B cell (primary cell): ENCODE measurements around the gene CACNA1D. TPM values are rescaled to one million over a fixed set of nuclear protein-coding genes. Genes with fewer than 3 reads are reported as not detected.

ENCODE experiments used
- ATAC-seq: fragments of 200-7000 bp; cut with Tn5 transposase; one replicate; pipeline ENCODE4 v1.10.0; 2021; ENCODE audit warnings: low read depth, mild to moderate bottlenecking, moderate number of reproducible peaks, moderate library complexity
- CTCF ChIA-PET: fragments of 350-600 bp; sonication (Branson Sonifier 250); formaldehyde crosslinking; loops from one replicate; lab custom pipeline; 2021; ENCODE audit warnings: antibody characterized with exemption, inconsistent platforms; lab: Charles Lee
- POLR2A ChIA-PET: fragments of 350-600 bp; sonication (Branson Sonifier 250); formaldehyde crosslinking; loops from one replicate; lab custom pipeline; 2021; ENCODE audit warnings: antibody characterized with exemption; lab: Charles Lee
- DNase-seq: peaks from one replicate; pipeline ENCODE4 v3.0.0; 2013
- H2AFZ ChIP-seq: 2 replicates; pipeline ENCODE4 v1.6.1; 2012; ENCODE audit warnings: mild to moderate bottlenecking, low read depth, low read length; ENCODE audit not compliant: insufficient read depth, poor library complexity, severe bottlenecking
- H3K27ac ChIP-seq, 2 donors: 1 replicate in 1 of 2; 2 replicates in 1 of 2; pipeline ENCODE4 v1.5.1; 2012 to 2013; ENCODE audit warnings: low read length in 2 of 2, mild to moderate bottlenecking in 2 of 2, moderate library complexity in 1 of 2
- H3K27me3 ChIP-seq, 4 experiments: fragments of 200-600 bp in 1 of 4; sonication (generic) in 1 of 4; replicated peaks in 1 of 4; 1 replicate in 2 of 4; 2 replicates in 2 of 4; pipeline versions ENCODE4 v1.6.1 to v1.7.0; 2013 to 2016; ENCODE audit warnings: low read length in 3 of 4, mild to moderate bottlenecking in 2 of 4, mixed read lengths in 1 of 4, moderate library complexity in 1 of 4; ENCODE audit not compliant: insufficient read depth in 4 of 4, control insufficient read depth in 3 of 4; ENCODE audit errors: control extremely low read depth in 1 of 4
- H3K36me3 ChIP-seq, 2 experiments: replicated peaks in 1 of 2; 1 replicate in 1 of 2; 2 replicates in 1 of 2; pipeline versions ENCODE4 v1.6.1 to v1.7.1; 2013; ENCODE audit warnings: low read length in 1 of 2; ENCODE audit not compliant: insufficient read depth in 2 of 2, control insufficient read depth in 1 of 2; ENCODE audit errors: control extremely low read depth in 1 of 2, extremely low read depth in 1 of 2
- H3K4me1 ChIP-seq, 2 donors: fragments of 200-600 bp in 1 of 2; sonication (generic) in 1 of 2; 1 replicate in 1 of 2; 2 replicates in 1 of 2; pipeline versions ENCODE4 v1.5.1 to v1.6.1; 2013 to 2017; ENCODE audit warnings: low read length in 2 of 2; ENCODE audit not compliant: control insufficient read depth in 2 of 2, insufficient read depth in 2 of 2
- H3K4me2 ChIP-seq: replicated peaks from 2 replicates; pipeline ENCODE3; 2012; ENCODE audit warnings: mild to moderate bottlenecking, low read depth, low read length; ENCODE audit not compliant: poor library complexity, severe bottlenecking
- H3K4me3 ChIP-seq, 5 experiments: fragments of 200-600 bp in 1 of 5; sonication (generic) in 1 of 5; 1 replicate in 3 of 5; 2 replicates in 2 of 5; pipeline versions ENCODE4 v1.5.1 to v1.7.0; 2011 to 2016; ENCODE audit warnings: low read length in 4 of 5, mild to moderate bottlenecking in 4 of 5, low read depth in 2 of 5, control low read depth in 1 of 5, moderate library complexity in 1 of 5; ENCODE audit not compliant: insufficient read depth in 1 of 5; ENCODE audit errors: control extremely low read depth in 1 of 5, extremely low read depth in 1 of 5
- H3K79me2 ChIP-seq: fragments of 200-600 bp; sonication (generic); one replicate; pipeline ENCODE4 v1.6.0; 2016; ENCODE audit warnings: low read length; ENCODE audit not compliant: control insufficient read depth, insufficient read depth
- H3K9ac ChIP-seq: fragments of 200-600 bp; sonication (generic); 2 replicates; pipeline ENCODE4 v1.6.1; 2017; ENCODE audit warnings: mild to moderate bottlenecking, low read length, moderate library complexity
- H3K9me3 ChIP-seq, 3 donors: one replicate each; pipeline versions ENCODE4 v1.6.1 to v1.7.1; 2013; ENCODE audit warnings: low read length in 2 of 3; ENCODE audit not compliant: control insufficient read depth in 2 of 3, insufficient read depth in 1 of 3; ENCODE audit errors: control extremely low read depth in 1 of 3
- H4K20me1 ChIP-seq: 2 replicates; pipeline ENCODE4 v1.6.0; 2012; ENCODE audit warnings: mild to moderate bottlenecking, low read length; ENCODE audit not compliant: insufficient read depth, control insufficient read depth, poor library complexity, severe bottlenecking
- H3K27ac Mint-ChIP-seq: one replicate; pipeline ENCODE4 v1.8.0; 2021; ENCODE audit warnings: mixed read lengths
- H3K27me3 Mint-ChIP-seq: one replicate; pipeline ENCODE4 v1.8.0; 2021; ENCODE audit warnings: mixed read lengths
- H3K4me1 Mint-ChIP-seq: one replicate; pipeline ENCODE4 v1.8.0; 2021; ENCODE audit warnings: mixed read lengths
- H3K4me3 Mint-ChIP-seq: one replicate; pipeline ENCODE4 v1.8.0; 2021; ENCODE audit warnings: mixed read lengths
- H3K9me3 Mint-ChIP-seq: one replicate; pipeline ENCODE4 v1.8.0; 2022; ENCODE audit warnings: mixed read lengths; ENCODE audit not compliant: insufficient read depth
- EZH2 ChIP-seq: IDR thresholded peaks from 2 replicates; pipeline ENCODE4 v1.6.1; 2012; ENCODE audit warnings: borderline replicate concordance, low read depth, mild to moderate bottlenecking, moderate library complexity, low read length; ENCODE audit not compliant: insufficient read depth, poor library complexity, severe bottlenecking
- WGBS: methylation state at CpG from one replicate; pipeline ENCODE4 v1.1.5; 2013; ENCODE audit warnings: missing lambda C conversion rate; ENCODE audit not compliant: insufficient coverage; 5-methylcytosine and 5-hydroxymethylcytosine counted together
- intact Hi-C: fragments of 100-400 bp; cut with micrococcal nuclease; formaldehyde crosslinking; loops from one replicate; pipeline ENCODE4 v1.10.0; 2022
- polyA plus RNA-seq: library from polyadenylated mRNA; depleted of rRNA; stranded (reverse); fragments of >200 nt; gene quantifications from 2 replicates; pipeline ENCODE4 v1.2.3, GENCODE V29; 2012
- total RNA-seq, 2 donors: library from RNA; stranded (reverse); fragments of 120-200 nt in 1 of 2; gene quantifications; 1 replicate in 1 of 2; 2 replicates in 1 of 2; pipeline versions ENCODE4 v1.2.3 to v1.2.4, GENCODE V29; 2013 to 2022
- TF ChIP-seq, protein P1 (sequence below): fragments of 200-600 bp; IDR thresholded peaks from one replicate; pipeline ENCODE4 v1.8.0; 2022; ENCODE audit warnings: antibody characterized with exemption, mild to moderate bottlenecking

The CACNA1D gene
- total and polyA plus RNA-seq, 2 donors (not counting 1 experiment from before 2014, with no cell fraction given) = 0.06 to 0.07 TPM

DNA sequence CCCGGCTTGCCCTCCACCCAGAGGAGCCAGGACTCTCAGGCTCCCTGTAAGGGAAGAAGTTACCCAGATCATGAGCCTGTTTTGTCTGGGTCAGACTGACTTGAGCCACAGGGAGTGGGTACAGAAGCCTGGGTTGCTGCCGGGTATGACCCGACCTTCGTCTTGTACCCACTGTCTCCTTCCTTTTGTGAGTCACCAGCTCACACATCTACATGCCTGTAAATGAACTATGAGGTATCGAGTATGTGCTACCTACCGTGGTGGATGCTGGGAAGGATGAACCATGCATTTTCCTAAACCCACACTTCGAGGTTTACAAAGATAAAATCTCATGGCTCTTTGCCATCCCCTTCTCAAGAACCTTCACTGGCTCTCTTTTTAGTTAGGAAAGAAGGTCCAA is 56.9 kb downstream of the CACNA1D start:
- peaks cover 0 to 8% of the 10 kb centered on the region in 2 donors for H3K4me1 ChIP-seq
- H3K27me3 ChIP-seq = no peaks in the 10 kb centered on the region
- no peak overlapping the region for H3K4me3 ChIP-seq
- H2AFZ ChIP-seq = no peak overlapping the region
- ATAC-seq = no peak
- DNase-seq = no peak
- ChIA-PET CTCF (no interaction called here), POLR2A (no interaction called here)
- WGBS = 65% methylated on average over 4 of the region's 7 CpGs
- no peaks in the 10 kb centered on the region for H3K9me3 ChIP-seq
- Mint-ChIP-seq H3K27ac (no peak overlapping the region), H3K27me3 (no peaks in the 10 kb centered on the region), H3K9me3 (no peaks in the 10 kb centered on the region), H3K4me3 (no peak overlapping the region), H3K4me1 (peaks cover 15% of the 10 kb centered on the region)
- intact Hi-C loops = no loop called here
- no peaks in the 10 kb centered on the region for H4K20me1 ChIP-seq
- no peak for TF ChIP-seq EZH2
- TF ChIP-seq, protein P1, sequence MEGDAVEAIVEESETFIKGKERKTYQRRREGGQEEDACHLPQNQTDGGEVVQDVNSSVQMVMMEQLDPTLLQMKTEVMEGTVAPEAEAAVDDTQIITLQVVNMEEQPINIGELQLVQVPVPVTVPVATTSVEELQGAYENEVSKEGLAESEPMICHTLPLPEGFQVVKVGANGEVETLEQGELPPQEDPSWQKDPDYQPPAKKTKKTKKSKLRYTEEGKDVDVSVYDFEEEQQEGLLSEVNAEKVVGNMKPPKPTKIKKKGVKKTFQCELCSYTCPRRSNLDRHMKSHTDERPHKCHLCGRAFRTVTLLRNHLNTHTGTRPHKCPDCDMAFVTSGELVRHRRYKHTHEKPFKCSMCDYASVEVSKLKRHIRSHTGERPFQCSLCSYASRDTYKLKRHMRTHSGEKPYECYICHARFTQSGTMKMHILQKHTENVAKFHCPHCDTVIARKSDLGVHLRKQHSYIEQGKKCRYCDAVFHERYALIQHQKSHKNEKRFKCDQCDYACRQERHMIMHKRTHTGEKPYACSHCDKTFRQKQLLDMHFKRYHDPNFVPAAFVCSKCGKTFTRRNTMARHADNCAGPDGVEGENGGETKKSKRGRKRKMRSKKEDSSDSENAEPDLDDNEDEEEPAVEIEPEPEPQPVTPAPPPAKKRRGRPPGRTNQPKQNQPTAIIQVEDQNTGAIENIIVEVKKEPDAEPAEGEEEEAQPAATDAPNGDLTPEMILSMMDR = no peak
- no peaks in the 10 kb centered on the region for H3K36me3 ChIP-seq
- H3K4me2 ChIP-seq = no peak overlapping the region
- no peak overlapping the region for H3K27ac ChIP-seq
- H3K79me2 ChIP-seq = no peaks in the 10 kb centered on the region
- H3K9ac ChIP-seq = no peak overlapping the region

DNA sequence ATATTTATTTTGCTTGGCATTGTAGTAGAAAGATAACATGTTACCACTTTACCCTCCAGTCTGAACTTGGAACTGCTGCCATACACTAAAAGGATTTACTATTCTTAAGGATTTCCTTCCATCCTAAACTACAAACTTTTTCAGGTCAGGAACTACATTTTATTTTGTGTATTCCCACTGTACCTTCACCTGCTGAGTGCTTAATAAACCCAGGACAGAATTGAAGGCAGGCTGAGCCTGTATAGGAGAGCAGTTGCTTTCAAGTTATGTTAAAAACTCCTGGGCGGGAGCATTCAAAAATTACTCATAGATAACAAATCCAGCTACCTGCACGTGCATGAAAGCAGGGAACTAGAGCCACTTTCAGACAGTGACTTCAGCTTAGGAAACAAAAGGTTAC is 58.3 kb downstream of the CACNA1D start:
- Mint-ChIP-seq H3K27me3 (no peaks in the 10 kb centered on the region), H3K4me3 (no peak overlapping the region), H3K27ac (no peak overlapping the region), H3K9me3 (no peaks in the 10 kb centered on the region), H3K4me1 (peaks cover 15% of the 10 kb centered on the region)
- no peak for TF ChIP-seq EZH2
- TF ChIP-seq, protein P1 = no peak
- intact Hi-C loops = no loop called here
- Histone ChIP-seq H3K27me3 (no peaks in the 10 kb centered on the region), H2AFZ (no peak overlapping the region), H3K4me2 (no peak overlapping the region), H3K79me2 (no peaks in the 10 kb centered on the region), H4K20me1 (no peaks in the 10 kb centered on the region), H3K4me1 (peaks cover 0 to 8% of the 10 kb centered on the region in 2 donors), H3K9me3 (no peaks in the 10 kb centered on the region), H3K9ac (no peak overlapping the region), H3K27ac (no peak overlapping the region), H3K36me3 (no peaks in the 10 kb centered on the region), H3K4me3 (no peak overlapping the region)
- WGBS = no CpG with 5 or more reads among the region's 2 CpGs
- DNase-seq (no peak), ATAC-seq (no peak)
- ChIA-PET POLR2A (no interaction called here), CTCF (no interaction called here)
